K562 (cell line): Measurements from ENCODE around the gene ARHGAP35. TPM values are rescaled to one million over a fixed set of nuclear protein-coding genes. Genes with fewer than 3 reads are reported as not detected.

ENCODE experiments used
- ATAC-seq: fragments of 200-7000 bp; cut with Tn5 transposase; 3 replicates; pipeline ENCODE4 v1.9.1; 2020; ENCODE audit warnings: moderate library complexity
- BruUV-seq: library from RNA; stranded (reverse); fragments of 400-500 nt; replicated peaks from 2 replicates; lab custom pipeline; 2021; lab: Mats Ljungman, UMichigan
- CTCF ChIA-PET: fragments of 300-600 bp; formaldehyde crosslinking; extraction: SDS; loops from one replicate; lab custom pipeline; 2021; ENCODE audit warnings: low intra/inter-chr PET ratio; lab: Yijun Ruan, JAX
- POLR2A ChIA-PET: fragments of 300-600, 350-650 bp; sonication (Branson Sonifier 250); formaldehyde crosslinking; extraction: SDS; loops from one replicate; lab custom pipeline; 2021; ENCODE audit warnings: antibody characterized with exemption, inconsistent platforms; lab: Yijun Ruan, JAX
- DNase-seq, 4 experiments: peaks; one replicate each; pipeline versions ENCODE4 v3.0.0 to v3.0.0-alpha.2; 2011 to 2018; ENCODE audit warnings: low spot score in 3 of 4, mixed read lengths in 3 of 4; ENCODE audit errors: extremely low read depth in 1 of 4
- FAIRE-seq: peaks from 2 replicates; lab custom pipeline; 2011; peaks lifted over from hg19 to GRCh38; lab: Jason Lieb, UNC
- H2AFZ ChIP-seq: 2 replicates; pipeline ENCODE4 v1.6.0; 2011; ENCODE audit warnings: low read depth, low read length, control low read depth, inconsistent platforms
- H3K27ac ChIP-seq: fragments of 200-600 bp; 3 replicates; pipeline ENCODE4 v1.8.0; 2011; ENCODE audit warnings: low read depth, mild to moderate bottlenecking, control low read depth, inconsistent platforms, low read length, moderate library complexity, mixed read lengths; ENCODE audit errors: extremely low read depth
- H3K27me3 ChIP-seq, 2 experiments: fragments of 300-600 bp in 1 of 2; 2 replicates in 1 of 2; 3 replicates in 1 of 2; pipeline versions ENCODE4 v1.6.0 to v1.8.0; 2011; ENCODE audit warnings: inconsistent platforms in 2 of 2, low read length in 2 of 2, mild to moderate bottlenecking in 1 of 2, mixed read lengths in 1 of 2, moderate library complexity in 1 of 2; ENCODE audit not compliant: control insufficient read depth in 2 of 2, insufficient read depth in 2 of 2
- H3K36me3 ChIP-seq: fragments of 300-600 bp; 3 replicates; pipeline ENCODE4 v1.8.0; 2011; ENCODE audit warnings: mild to moderate bottlenecking, low read length, inconsistent platforms; ENCODE audit not compliant: control insufficient read depth, insufficient read depth
- H3K4me1 ChIP-seq, 2 experiments: fragments of 200-600 bp in 1 of 2; replicated peaks in 1 of 2; 2 replicates in 1 of 2; 3 replicates in 1 of 2; pipeline versions ENCODE4 v1.5.1 to v1.8.0; 2011; ENCODE audit warnings: inconsistent platforms in 2 of 2, low read length in 2 of 2, mild to moderate bottlenecking in 1 of 2, mixed read lengths in 1 of 2, moderate library complexity in 1 of 2; ENCODE audit not compliant: control insufficient read depth in 2 of 2, insufficient read depth in 2 of 2
- H3K4me2 ChIP-seq: 2 replicates; pipeline ENCODE4 v1.6.1; 2011; ENCODE audit warnings: low read length, control low read depth, inconsistent platforms, mixed read lengths; ENCODE audit not compliant: insufficient read depth
- H3K4me3 ChIP-seq: fragments of 200-600 bp; sonication (generic), shearing (Covaris generic); 2 replicates; pipeline ENCODE4 v1.5.1; 2016; ENCODE audit warnings: control low read depth, inconsistent platforms
- H3K79me2 ChIP-seq: fragments of 200-600 bp; 3 replicates; pipeline ENCODE4 v1.8.0; 2011; ENCODE audit warnings: low read length, inconsistent platforms; ENCODE audit not compliant: control insufficient read depth, insufficient read depth
- H3K9ac ChIP-seq, 2 experiments: 2 replicates each; pipeline versions ENCODE4 v1.6.0 to v1.6.1; 2011; ENCODE audit warnings: low read depth in 2 of 2, low read length in 2 of 2, control low read depth in 1 of 2, inconsistent platforms in 1 of 2, mild to moderate bottlenecking in 1 of 2, mixed read lengths in 1 of 2; ENCODE audit not compliant: insufficient read depth in 1 of 2
- H3K9me1 ChIP-seq: one replicate; pipeline ENCODE4 v1.6.0; 2011; ENCODE audit warnings: inconsistent platforms, mild to moderate bottlenecking, low read length, moderate library complexity; ENCODE audit not compliant: control insufficient read depth, insufficient read depth
- H3K9me3 ChIP-seq: replicated peaks from 2 replicates; pipeline ENCODE4 v1.5.1; 2011; ENCODE audit warnings: low read depth, low read length, inconsistent platforms; ENCODE audit not compliant: control insufficient read depth, insufficient read depth
- H4K20me1 ChIP-seq: replicated peaks from 2 replicates; pipeline ENCODE4 v1.6.1; 2011; ENCODE audit warnings: low read length, inconsistent platforms, mixed read lengths; ENCODE audit not compliant: control insufficient read depth, insufficient read depth
- ARNT ChIP-seq, 2 experiments: fragments of 450-650 bp; IDR thresholded peaks; 2 replicates each; pipeline ENCODE4 v1.6.1; 2016; ENCODE audit warnings: mild to moderate bottlenecking in 1 of 2
- CBFA2T3 ChIP-seq: fragments of 450-650 bp; IDR thresholded peaks from 2 replicates; pipeline ENCODE4 v1.6.1; 2017
- CHD2 ChIP-seq: IDR thresholded peaks from 2 replicates; pipeline ENCODE4 v1.6.1; 2011; ENCODE audit warnings: low read depth, low read length
- KLF10 ChIP-seq: fragments of 250-450 bp; sonication (Bioruptor Pico); IDR thresholded peaks from 2 replicates; pipeline ENCODE4 v1.6.1; 2021; ENCODE audit warnings: matching md5 sums
- REST ChIP-seq, 2 experiments: fragments of 450-650 bp; formaldehyde crosslinking in 1 of 2; IDR thresholded peaks; 2 replicates each; pipeline versions ENCODE4 v1.4.0 to v1.6.1; 2014 to 2020; ENCODE audit warnings: mild to moderate bottlenecking in 2 of 2, borderline replicate concordance in 1 of 2, low read depth in 1 of 2
- RHOXF2B ChIP-seq: fragments of 250-450 bp; sonication (Bioruptor Pico); conservative IDR thresholded peaks from 2 replicates; pipeline ENCODE4 v1.5.1; 2021
- SMAD1 ChIP-seq: fragments of 150-350 bp; IDR thresholded peaks from 2 replicates; pipeline ENCODE4 v1.6.1; 2014; ENCODE audit warnings: low read length, low read depth; ENCODE audit not compliant: partially characterized antibody
- ZBTB33 ChIP-seq: sonication (generic); formaldehyde crosslinking; IDR thresholded peaks from 2 replicates; pipeline ENCODE4 v1.8.1; 2023; ENCODE audit warnings: mild to moderate bottlenecking, missing genetic modification reagents
- ZNF134 ChIP-seq: fragments of 250-450 bp; sonication (Bioruptor Pico); conservative IDR thresholded peaks from 2 replicates; pipeline ENCODE4 v1.4.0; 2020
- ZNF224 ChIP-seq: sonication (generic); formaldehyde crosslinking; IDR thresholded peaks from 2 replicates; pipeline ENCODE4 v1.8.0; 2022; ENCODE audit warnings: mild to moderate bottlenecking, missing genetic modification reagents
- WGBS: fragments of 100-300 bp; shearing (Covaris generic); methylation state at CpG from one replicate; pipeline ENCODE4 v1.1.6; 2016; ENCODE audit warnings: low coverage, mixed read lengths; ENCODE audit not compliant: insufficient coverage; ENCODE audit errors: missing lambda C conversion rate; 5-methylcytosine and 5-hydroxymethylcytosine counted together
- in situ Hi-C: fragments of 300-500 bp; cut with MboI; formaldehyde crosslinking; loops from 4 replicates; pipeline ENCODE4 v1.15.0; 2018; ENCODE audit warnings: inconsistent platforms, mixed read lengths
- intact Hi-C: fragments of 100-400 bp; cut with micrococcal nuclease; formaldehyde crosslinking; loops from 2 replicates; pipeline ENCODE4 v1.14.2; 2022
- polyA plus RNA-seq, 8 experiments: library from polyadenylated mRNA; depleted of rRNA in 4 of 8; stranded (reverse) in 5 of 8; unstranded in 3 of 8; fragments of >200 nt; fragmentation: Nextera tagmentation in 2 of 8; fragmentation: Illumina TruSeq in 1 of 8; extraction: Ambion mirVana in 2 of 8; extraction: Trizol in 1 of 8; gene quantifications; 2 replicates each; pipeline versions ENCODE4 v1.2.1 to v1.2.3, GENCODE V29; 2011 to 2014; ENCODE audit warnings: inconsistent platforms in 1 of 8, missing spikeins in 1 of 8
- total RNA-seq, 7 experiments: library from RNA; depleted of rRNA in 6 of 7; stranded (reverse); fragments of >200 nt in 6 of 7; fragmentation: Illumina TruSeq in 2 of 7; extraction: Trizol in 2 of 7; gene quantifications; 2 replicates each; pipeline versions ENCODE4 v1.2.1 to v1.2.3, GENCODE V29; 2011 to 2021; ENCODE audit warnings: low replicate concordance in 1 of 7

ARHGAP35 gene
- total and polyA plus RNA-seq, 9 of the 15 experiments (the other 6 are each of a cell fraction or from before 2014, with no cell fraction given) = 0.27 to 26.4 (median 10.2) TPM

- TF ChIP-seq ZBTB33 (CRISPR knock-in tag) (peak; percentile 50; the same call in 1 of the 2 replicates), RHOXF2B (CRISPR knock-in tag) (0 out of 2 replicates have a peak, but pooled peaks have one; percentile 9), SMAD1 (peak; percentile 43), KLF10 (CRISPR knock-in tag) (no peak)
These were observed 10.3 kb upstream of the ARHGAP35 start, which contains the start of gene AP2S1 (continued) for GRCh38 chr19:46850228-46851203.

- intact Hi-C loops = loop anchor here (5.0 kb wide), 1 partner anchor 279 kb away; the partner anchor contains the start of gene SAE1
- 31% methylated on average over 1 of the region's 1 CpG for WGBS
- POLR2A ChIA-PET = no interaction called here
- TF ChIP-seq ZNF224 (CRISPR knock-in tag) (no peak), ARNT (IDR thresholded peaks at IDR 0.05) (no peak), ZNF134 (CRISPR knock-in tag) (no peak), CBFA2T3 (no peak), CHD2 (no peak), REST (IDR thresholded peaks at IDR 0.05; ENCODE audit: borderline replicate concordance) (no peak), REST (CRISPR knock-in tag; IDR thresholded peaks at IDR 0.05; ENCODE audit: low read depth) (no peak)
These were observed 8.0 kb upstream of the ARHGAP35 start for GRCh38 chr19:46852830-46853229.

More at GRCh38 chr19:46852830-46853229, 8.0 kb upstream of the ARHGAP35 start:
- no peak for ATAC-seq
- Histone ChIP-seq H4K20me1 (peaks cover 9% of the 10 kb centered on the region), H3K36me3 (peaks cover 2% of the 10 kb centered on the region; the same call in 1 of the 3 replicates), H2AFZ (no peak overlapping the region), H3K27me3 (no peaks in the 10 kb centered on the region), H3K9ac (no peak overlapping the region), H3K79me2 (peaks cover 25% of the 10 kb centered on the region), H3K4me2 (no peak overlapping the region), H3K9me1 (no peaks in the 10 kb centered on the region), H3K4me3 (no peak overlapping the region), H3K27ac (no peak overlapping the region), H3K4me1 (peaks cover 13 to 16% of the 10 kb centered on the region in 2 experiments; a peak in 4 of 5 replicates), H3K9me3 (no peaks in the 10 kb centered on the region)
- CTCF ChIA-PET = no interaction called here
- FAIRE-seq = no peak
- BruUV-seq = no TSS peak
- in situ Hi-C loops = loop anchor here (5.0 to 10.0 kb wide), 3 partner anchors 139 to 392 kb away; no protein-coding TSS in a partner anchor
- DNase-seq = no peak
